Left cardiac atrium (tissue), 4 donors: ENCODE measurements around the gene FSTL4. TPM values are rescaled to one million over a fixed set of nuclear protein-coding genes. Genes with fewer than 3 reads are reported as not detected.

Experiments used
- ATAC-seq, 2 donors: fragments of 200-7000 bp; cut with Tn5 transposase; one replicate each; pipeline ENCODE4 v1.9.1; 2020; ENCODE audit warnings: mild to moderate bottlenecking in 2 of 2, moderate library complexity in 2 of 2
- DNase-seq: peaks from one replicate; pipeline ENCODE4 v3.0.0-alpha.2; 2020
- intact Hi-C, 2 donors: fragments of 100-400 bp; cut with DNase I; formaldehyde crosslinking; loops; one replicate each; pipeline versions ENCODE4 v1.14.1 to v1.15.1; 2022 to 2023
- total RNA-seq, 2 donors: library from RNA; stranded (reverse); fragmentation: NEBNext Ultra II Directional; extraction: Animal tissue kit (Norgen Biotek cat#: 25700); gene quantifications; one replicate each; pipeline ENCODE4 v1.2.1, GENCODE V29; 2021
- donor health status: DM: no; HTN: yes; CAD: no.
- donor health status: DM: no; HTN: yes; CAD: no; lungs with severe emphysema.
- donor health status: DM: yes; HTN: yes; CAD: no.
- donor health status: Dilated cardiomyopathy.

FSTL4 gene
- total RNA-seq, 2 donors from 2014 or later = 0.21 TPM; not detected in 1

DNA sequence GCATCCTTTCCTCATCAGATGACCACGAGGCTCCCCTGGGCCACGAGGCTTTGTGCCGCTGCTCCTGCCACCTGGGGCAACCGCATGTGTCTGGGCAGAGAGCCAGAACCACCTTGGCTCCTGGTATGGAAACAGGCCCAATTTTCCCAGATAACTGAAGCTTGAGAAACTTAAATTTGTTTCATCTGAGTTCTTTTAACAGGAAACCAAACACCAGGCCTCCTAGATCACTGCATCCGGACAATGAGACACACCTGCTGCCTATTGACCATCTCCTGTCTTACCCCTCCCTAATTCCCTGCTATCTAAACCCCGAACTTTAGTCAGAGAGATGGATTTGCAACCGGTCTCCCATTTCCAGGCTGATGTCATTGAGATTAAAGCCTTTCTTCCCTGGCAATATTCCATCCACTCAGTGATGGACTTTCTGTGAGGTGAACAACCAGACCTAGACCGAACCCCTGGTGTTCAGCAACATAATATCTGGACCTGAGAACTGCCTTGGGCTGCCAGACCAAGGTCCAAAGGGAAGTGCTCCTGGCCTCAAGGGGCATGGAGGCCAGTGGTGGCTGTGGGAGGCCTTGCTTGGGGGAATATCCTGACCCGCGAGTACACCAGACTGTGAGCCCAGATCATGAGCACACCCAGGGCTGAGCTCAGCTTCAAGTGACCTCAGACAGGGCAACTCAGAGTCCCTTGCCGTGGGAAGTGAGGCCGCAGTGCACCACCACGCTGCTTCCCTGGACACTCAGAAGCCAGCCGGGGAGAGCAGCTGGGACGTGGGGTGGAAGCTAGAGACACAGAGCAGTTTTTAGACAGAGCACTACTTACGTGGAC, 360.8 kb downstream of the FSTL4 start:
- intact Hi-C loops = no loop called here
- ATAC-seq (no peak), DNase-seq (no peak)

DNA sequence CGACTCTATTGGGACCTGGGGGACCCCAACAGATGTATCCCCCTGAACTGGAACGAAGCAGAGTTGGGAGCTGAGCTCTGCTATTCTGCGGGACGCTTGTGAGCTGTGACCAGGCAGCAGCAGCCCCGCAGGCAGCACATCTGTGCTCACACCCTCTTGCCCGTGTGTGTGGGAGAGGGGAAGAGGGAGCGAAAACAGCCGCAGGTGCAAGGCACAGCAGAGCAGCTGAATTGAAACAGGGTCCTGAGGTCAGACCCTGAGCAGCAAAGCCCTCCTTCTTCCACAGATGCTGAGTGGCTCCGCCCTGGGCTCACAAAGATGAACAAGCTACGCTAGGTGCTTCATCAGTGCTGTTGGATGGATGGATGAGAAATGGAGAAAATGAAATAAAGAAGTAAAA, 361.8 kb downstream of the FSTL4 start:
- DNase-seq (no peak), ATAC-seq (no peak)
- intact Hi-C loops = no loop called here

DNA sequence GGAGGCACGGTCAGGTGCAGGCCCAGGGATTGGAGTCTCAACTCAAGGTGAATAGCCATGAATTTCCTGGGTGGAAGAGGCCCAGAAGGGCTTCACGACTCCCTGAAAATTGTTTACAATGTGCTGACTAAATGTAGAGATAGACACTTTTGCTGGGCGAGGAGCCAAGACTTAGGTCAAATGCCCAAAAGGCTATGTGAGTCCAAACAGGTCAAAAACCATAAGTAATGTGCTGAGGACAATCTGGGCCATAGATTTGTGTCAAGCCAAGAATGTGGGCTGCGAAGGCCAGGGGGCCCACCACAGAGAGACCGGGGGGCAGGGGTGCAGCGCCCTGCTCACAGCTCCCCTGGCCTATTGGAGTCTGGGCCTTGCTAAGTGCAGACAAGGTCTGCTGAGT, 362.7 kb downstream of the FSTL4 start:
- ATAC-seq (no peak), DNase-seq (no peak)
- intact Hi-C loops = loop anchor here in 1 of 2 donors (5.0 kb wide), 1 partner anchor 137 kb away; no protein-coding TSS in a partner anchor

GRCh38 chr5:133247881-133248624, 364.3 kb downstream of the FSTL4 start:
- intact Hi-C loops = loop anchor here in 1 of 2 donors (5.0 kb wide), 1 partner anchor 136 kb away; no protein-coding TSS in a partner anchor
- ATAC-seq (peak; percentile 63 to 70), DNase-seq (peak; percentile 39)

DNA sequence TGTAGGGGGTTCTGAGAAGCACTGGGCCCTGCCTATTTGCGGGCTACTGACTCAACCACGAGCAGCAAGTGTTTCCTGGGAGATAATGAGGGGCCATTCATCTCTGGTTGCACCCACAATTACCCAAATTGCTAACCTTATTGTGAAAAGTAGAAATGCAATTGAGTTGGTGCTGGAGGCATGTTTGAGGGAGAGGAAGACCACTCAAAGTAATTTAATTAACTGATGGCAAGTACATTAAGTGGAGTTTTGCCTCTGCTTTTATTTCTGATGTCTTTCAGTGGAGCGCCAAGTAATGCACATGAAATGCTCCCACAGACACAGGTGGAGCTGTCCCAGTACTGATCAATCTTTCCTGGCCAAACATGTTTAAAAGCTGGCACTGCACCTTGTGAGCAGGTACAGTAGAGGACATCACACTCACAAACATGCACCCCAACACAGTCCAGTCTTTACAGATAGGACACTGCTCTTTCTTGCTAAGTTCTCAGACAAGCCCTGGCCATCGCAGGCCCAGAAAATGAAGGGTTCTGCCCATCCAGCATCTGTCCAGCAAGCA, 365.1 kb downstream of the FSTL4 start:
- no peak for DNase-seq
- ATAC-seq = no peak
- intact Hi-C loops = loop anchor here in 1 of 2 donors (5.0 kb wide), 1 partner anchor 135 kb away; no protein-coding TSS in a partner anchor

DNA sequence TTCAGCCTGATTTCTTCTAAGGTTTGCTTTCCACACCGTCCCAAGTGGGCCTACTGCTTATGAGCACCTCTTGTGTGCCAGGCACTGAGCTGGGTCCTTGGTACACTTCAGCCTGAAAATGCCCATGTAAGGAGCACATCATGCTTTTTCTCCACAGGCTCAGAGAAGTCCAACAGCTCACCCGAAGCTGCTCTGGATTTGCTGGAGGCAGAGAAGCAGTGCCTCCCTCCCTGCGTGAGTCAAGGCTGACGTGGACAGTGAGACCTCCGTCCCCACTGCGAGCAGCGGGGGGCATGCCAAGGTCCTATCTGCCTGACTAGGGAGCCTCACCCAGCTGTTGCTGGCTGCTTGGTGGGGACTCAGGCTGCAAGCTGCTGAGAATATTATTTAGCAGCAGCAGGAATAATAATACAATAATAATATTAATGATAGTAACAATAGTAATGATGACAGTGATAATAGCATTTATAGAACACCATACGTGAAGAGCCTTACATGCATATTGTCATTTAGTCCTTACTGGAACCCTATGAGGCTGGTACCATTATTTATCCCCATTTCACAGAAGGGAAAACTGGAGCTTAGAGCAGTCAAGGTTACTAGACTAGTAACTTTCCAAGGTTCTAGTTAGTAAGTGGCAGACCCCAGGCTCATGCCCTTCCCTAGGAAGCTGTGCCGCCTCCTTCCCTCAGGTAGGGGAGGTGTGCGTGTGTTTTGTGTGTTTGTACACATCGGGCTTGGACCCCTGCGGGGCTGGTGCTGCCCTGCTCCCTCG, 365.8 kb downstream of the FSTL4 start:
- ATAC-seq (no peak), DNase-seq (no peak)
- intact Hi-C loops = loop anchor here in 1 of 2 donors (5.0 kb wide), 1 partner anchor 134 kb away; no protein-coding TSS in a partner anchor

DNA sequence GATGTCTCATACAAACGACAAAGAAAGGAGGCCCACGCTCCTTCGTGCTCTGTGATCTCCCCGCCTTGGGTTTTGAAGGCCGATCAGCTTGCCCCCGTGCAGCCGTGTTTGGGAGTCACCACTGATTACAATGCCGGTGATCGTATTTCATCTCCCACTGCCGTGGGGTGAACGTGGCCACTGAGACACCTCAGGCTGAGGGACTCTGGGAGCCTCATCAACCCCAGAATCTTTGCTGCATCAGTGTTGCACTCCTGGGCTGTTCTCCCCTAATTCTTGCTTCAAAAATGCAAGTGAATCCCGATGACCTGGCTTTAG, 366.3 kb downstream of the FSTL4 start:
- ATAC-seq = no peak
- intact Hi-C loops = loop anchor here in 1 of 2 donors (5.0 kb wide), 1 partner anchor 134 kb away; no protein-coding TSS in a partner anchor
- DNase-seq = no peak

DNA sequence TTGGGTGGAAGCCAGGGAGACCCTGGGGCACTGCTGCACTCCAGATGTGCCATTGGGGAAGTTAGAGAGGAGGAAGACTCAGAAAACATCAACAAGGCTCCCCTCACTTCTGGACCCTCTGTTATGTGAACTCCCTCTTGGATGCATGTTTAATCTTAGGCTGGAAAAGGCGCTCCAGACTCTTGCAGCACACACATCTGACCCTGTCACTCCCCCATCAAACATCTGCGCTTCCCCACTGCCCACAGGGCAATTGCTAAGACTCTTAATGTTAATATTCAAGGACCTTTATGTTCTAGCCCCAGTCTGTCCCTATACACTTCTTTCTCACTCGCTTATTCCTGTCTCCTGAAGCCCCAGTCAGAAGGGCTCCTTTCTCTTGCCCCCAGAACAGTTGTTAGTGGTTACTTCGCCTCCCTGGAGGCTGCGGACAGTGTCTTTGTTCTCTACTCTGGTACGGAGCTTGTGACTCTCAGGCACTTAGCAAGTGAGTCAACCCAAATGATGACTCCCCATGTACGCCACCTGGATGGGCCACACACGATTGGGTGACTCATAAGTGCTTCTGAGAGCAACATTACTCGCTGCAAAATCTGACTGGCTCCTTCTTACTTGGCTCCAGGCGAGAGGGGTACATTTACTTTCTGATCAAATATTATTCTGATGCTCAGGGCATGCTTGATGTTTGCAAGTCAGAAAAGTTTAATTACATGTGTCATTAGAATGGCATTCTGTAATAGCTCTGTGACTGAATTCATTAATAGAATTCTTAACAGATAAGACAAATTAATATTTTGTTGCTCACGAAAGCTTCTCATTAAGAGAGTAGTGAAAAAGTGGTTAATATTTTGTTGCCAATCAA, 366.9 kb downstream of the FSTL4 start:
- intact Hi-C loops = loop anchor here in 1 of 2 donors (5.0 kb wide), 1 partner anchor 133 kb away; no protein-coding TSS in a partner anchor
- ATAC-seq = no peak

DNA sequence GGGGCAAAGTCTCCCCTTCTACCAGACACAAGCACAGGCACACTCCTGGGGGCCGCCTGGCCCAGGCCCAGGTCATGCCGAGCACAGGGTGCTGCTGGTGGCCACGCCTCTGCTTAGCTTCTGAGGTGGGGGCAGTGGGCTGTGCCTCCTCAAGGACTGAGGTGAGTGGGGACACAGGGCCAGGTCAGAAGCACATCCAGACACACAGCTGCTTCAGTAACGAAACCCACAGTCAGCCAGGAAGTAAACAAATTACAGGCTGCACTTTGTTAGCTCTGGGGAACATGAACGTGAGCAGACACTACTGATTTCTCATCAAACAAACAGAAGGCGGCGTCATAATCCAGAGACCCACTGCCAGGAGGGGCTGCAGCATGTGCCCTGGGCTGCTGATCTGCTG, 368.1 kb downstream of the FSTL4 start:
- ATAC-seq (no peak), DNase-seq (no peak)
- intact Hi-C loops = no loop called here

More for the DNA sequence above, 366.9 kb downstream of the FSTL4 start:
- no peak for DNase-seq

DNA sequence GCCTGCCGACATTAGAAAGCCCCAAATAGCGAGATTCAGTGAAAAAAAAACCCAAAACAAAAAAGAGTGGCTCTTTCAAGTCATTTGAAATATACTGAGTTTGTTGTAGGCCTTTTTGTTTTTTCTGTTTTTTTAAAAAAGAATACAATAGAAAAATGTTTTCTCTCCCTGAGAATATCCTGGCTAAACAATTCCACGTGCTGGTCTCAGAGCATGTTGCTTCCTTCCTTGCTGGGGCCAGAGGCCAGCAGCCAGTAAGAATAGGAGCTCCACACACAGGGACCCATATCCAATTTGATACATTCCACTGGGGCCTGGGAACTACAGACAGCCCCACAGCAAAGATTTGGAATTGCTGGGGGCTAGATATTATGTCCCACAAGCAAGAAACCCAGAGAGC, 369.1 kb downstream of the FSTL4 start:
- DNase-seq (no peak), ATAC-seq (no peak)
- intact Hi-C loops = no loop called here

DNA sequence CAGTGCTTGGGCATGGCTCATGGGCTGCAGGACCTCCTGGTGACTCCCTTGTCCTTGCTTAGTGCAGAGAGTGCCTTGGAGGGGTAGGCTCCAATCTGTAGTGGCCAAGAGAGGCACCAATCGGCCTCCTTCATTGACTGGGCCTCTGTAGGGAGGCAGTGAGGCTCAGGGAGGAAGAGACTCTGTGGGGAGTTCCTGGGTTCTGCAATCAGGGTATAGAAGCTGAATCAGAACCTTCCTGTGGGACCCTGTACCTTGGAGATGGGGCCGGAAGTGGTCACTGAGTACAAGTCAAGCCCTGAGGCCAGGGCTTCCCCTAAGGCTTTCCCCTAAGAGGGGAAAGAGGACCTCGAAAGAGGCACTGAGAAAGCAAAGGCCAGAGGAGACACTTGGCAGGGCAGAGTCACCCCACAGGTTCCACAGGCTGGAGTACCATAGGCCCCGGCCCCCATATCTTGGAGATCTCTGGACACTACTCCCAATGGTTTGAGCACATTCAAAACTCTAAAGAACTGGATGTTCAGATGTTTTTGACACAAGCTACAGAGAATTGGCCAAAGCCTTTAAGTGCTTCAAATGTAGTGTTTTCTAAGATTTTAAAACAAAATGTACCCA, 370.0 kb downstream of the FSTL4 start:
- intact Hi-C loops = no loop called here
- no peak for DNase-seq

GRCh38 chr5:133241179-133242092, 370.9 kb downstream of the FSTL4 start:
- ATAC-seq (no peak), DNase-seq (no peak)
- intact Hi-C loops = no loop called here

More for the DNA sequence above, 370.0 kb downstream of the FSTL4 start:
- no peak for ATAC-seq

DNA sequence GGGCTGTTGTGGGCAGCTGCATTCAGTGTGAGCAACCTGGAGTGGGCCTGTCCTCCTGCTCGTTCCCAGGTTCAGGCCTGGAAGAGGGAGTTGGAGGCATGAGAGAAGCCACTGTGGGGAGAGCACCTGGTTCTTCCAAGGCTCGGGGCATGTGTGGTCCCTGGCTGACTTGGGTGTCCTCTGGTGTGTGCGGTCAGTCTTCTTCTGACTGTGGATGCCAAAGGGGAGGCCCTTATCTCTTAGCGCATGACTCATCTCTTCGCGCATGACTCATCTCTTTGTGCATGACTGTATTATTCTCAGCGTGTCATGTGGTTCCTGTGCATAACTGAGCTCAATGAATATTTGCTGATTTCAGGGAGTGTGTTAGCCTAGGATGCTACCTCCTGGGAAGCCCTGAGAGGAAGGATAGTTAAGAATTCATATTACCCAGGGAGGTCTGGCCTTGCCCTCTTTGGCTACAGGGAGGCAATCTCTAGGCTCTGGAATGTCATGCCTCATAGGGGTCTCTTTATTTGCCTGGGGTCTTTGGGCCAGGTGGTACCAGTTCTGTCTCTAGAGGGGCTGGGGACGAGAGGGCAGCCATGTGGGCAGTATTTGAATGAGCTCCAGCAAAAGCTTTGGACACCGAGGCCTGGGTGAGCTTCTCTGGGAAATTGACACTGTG, 371.8 kb downstream of the FSTL4 start:
- ATAC-seq (peak; percentile 89 to 95), DNase-seq (peak; percentile 53)
- intact Hi-C loops = no loop called here

DNA sequence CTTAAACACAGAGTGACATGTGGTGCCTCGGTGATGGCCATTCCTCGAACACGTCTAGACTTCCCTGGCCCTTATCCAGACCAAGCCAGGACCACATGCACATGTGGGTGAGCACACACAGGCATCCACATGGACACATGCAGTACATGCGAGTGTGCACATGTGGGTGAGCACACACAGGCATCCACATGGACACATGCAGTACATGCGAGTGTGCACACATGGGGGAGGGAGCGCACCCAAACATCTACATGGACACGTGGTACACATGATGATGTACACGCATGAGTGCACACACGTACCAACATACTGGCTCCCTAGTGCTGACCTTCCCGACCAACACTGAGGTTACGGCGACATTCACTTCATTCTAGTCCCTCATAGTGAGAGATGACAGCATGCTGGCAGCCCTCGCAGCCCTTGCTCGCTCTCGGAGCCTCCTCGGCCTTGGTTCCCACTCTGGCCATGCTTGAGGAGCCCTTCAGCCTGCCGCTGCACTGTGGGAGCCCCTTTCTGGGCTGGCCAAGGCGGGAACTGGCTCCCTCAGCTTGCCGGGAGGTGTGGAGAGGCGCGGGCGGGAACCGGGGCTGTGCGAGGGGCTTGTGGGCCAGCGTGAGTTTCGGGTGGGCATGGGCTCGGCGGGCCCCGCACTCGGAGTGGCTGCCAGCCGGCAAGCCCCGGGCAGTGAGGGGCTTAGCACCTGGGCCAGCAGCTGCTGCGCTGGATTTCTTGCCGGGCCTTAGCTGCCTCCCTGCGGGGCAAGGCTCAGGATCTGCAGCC, 373.7 kb downstream of the FSTL4 start:
- ATAC-seq (no peak), DNase-seq (no peak)
- intact Hi-C loops = no loop called here

DNA sequence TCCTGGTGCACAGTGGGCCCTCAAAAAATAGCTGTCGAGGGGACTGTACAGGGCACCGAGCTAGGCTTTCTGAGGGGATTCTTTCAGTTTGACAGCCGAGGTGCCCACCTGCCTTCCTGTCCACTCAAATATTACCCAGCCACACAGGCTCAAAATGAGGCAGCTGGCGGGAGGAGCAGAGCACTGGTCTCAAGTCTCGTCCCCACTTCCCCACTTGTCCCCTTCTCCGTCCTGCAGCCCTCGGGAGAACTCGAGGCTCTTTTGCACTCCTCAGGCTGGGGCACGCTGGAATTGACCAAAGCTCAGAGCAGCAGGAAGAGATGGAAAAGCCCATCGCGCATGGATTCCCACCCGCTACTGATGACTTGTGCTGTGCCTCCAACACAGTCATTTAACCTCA, 375.4 kb downstream of the FSTL4 start:
- intact Hi-C loops = no loop called here
- ATAC-seq = no peak
- DNase-seq = no peak
